Amniotic epithelial cell (primary cell): Measurements from ENCODE around the gene ACP4.

Experiments used
- DNase-seq: peaks from one replicate; pipeline ENCODE4 v3.0.0-alpha.2; 2010; ENCODE audit warnings: low read depth

The ACP4 gene

GRCh38 chr19:50822661-50823208, 32.5 kb downstream of the ACP4 start:
- DNase-seq = no peak

- DNase-seq = no peak
These were observed 33.3 kb downstream of the ACP4 start, which contains the start of gene KLK1 for GRCh38 chr19:50823389-50824042. Gene KLK1, minus strand, starts transcription at chr19:50823787. Its CDS starts 39 bp downstream, at chr19:50823748.

GRCh38 chr19:50826492-50827240, 36.5 kb downstream of the ACP4 start:
- DNase-seq = no peak

DNA sequence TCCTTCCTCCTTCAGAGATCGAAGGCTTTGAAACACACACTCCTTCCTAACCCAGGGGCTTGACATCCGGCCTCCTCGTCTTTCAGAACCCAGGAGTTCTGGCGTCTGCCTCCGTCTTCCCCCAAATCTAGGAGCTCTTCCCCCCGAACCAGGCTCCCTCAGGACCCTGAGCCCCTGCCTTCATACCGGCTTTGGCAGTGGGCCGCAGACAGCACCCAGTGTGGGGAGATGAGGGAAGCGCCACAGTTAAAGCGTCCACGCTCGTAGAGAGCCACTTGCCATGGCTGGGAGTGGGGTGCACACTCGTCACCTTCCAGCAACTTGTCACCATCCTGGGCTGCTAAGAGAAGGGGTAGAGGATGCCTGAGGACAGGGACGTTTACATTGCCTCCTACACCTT, 37.3 kb downstream of the ACP4 start:
- DNase-seq = no peak

DNA sequence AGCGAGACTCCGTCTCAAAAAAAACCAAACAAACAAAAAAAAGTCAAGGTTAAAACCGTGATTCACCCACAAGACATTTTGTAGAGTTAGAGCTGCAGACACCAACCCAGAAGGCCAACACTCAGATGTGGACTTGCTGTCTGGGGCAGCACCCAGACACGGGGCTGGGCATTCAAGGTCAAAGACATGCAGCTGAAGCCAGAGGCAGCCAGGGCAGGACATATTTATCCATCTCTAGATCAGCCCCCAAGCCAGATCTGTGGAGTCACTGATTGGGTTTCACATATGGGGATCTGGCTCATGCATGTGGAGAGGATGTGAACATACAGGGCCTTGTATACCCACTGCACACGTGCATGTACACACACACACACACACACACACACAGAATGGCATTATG, 39.6 kb downstream of the ACP4 start:
- DNase-seq = peak; percentile 5

- no peak for DNase-seq
These were observed 40.2 kb downstream of the ACP4 start for GRCh38 chr19:50830266-50831025.

- DNase-seq = no peak
These were observed 40.8 kb downstream of the ACP4 start for GRCh38 chr19:50831026-50831396.

DNA sequence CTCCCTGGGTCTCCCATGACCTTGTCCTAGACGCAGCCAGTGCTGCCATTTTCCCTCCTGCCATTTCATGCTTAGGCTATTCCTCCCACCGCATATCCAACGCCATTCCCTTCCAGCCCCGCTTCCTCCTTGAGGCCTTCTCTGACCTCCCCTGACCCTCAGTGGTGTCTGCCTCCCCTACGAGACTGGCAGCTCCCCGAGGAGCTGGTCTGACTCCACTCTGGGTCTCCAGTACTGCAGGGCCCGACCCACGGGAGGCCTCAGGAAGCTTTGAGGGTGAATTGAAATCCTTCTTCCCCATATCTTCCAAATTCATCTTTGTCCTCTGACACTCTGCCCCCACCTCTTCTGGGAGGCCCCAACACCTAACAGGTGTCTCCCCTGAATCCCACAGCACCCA, 42.5 kb downstream of the ACP4 start:
- no peak for DNase-seq

DNA sequence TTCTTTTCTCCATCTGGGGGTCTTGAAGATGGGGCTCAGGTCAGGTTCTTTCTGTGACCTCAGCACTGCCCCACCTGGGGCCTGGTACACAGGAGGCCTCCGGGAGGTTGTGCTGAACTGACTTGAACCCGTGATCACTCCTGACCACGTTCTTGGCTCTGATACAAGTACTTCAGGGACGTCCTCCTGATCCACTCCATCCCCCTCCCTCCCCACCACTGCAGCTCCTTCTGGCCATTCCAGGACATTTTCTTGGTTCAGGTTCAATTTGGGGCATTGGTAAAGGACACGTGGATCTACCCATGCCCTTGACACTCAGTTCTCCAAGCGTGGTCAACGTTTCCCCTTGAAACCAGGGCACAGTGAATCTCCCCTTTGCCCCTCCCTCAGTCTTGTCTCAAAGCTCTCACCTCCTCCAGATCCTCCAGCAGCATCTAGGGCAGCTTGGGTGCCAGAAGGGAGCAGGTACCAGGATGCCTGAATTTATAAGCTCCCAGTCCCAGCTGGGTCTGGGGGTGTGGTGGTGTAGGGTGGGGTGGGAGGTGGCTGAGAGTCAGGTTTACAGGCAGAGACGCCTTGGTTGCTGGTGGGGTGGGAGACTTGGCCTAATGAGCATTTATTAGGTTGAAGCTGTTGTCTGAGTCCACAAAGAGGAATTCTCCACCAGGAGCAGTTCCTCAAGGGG, 43.0 kb downstream of the ACP4 start, which contains the start of gene KLK15:
Gene KLK15 (minus strand): TSS at position 458 of the 685 bp plus-strand sequence. CDS start 2,082 bp downstream, outside the sequence.
- DNase-seq = no peak

DNA sequence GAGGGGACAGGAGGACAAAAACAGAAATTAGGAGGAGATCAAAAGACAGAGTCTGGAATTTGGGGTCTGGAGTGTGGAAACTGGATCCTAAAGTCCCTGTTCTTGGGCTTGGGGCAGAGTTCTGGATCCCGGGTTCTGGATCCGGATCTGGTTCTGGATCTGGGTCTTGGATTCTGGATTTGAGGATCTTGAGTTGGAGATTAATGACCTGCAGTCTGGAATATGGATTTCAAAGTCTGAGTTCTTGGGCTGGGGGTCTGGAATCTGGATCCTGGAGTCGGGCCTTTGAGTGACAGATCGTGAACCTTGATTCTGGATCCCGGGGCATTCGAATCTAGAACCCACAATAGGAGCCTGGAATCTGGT, 43.6 kb downstream of the ACP4 start:
- no peak for DNase-seq

DNA sequence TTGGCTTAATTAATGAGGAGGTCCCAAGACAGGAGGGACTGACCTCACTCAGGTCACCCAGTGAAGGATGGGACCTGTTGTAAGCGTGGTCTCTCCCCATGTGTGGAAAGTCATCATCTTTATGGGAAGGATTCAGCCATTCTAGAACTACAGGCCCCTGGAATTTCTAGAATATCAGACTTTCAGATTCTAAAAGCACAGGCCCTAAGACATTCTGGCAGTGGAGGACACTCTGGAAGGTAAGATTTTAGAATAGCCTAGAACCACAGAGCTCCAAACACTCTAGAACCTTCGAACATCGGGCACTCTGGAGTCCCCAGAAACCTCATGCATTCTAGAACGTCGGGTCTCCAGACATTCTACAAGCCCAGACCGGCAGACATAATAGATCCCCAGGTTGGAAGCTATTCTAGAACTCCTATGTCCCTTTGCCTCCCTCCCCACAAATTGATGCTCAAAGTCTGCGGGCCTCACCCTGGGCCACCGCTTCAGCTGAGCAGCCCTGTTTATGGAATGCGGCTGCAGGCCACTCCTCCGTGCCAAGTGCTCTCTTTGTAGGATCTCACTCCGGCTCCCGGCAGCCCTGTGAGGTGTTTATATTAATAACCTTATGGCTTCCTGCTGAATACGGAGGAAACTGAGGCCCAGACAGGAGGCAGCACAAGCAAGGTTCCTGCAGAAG, 45.0 kb downstream of the ACP4 start:
- peak; percentile 1 for DNase-seq

- peak; percentile 33 for DNase-seq
These were observed 45.7 kb downstream of the ACP4 start for GRCh38 chr19:50835785-50836542.

DNA sequence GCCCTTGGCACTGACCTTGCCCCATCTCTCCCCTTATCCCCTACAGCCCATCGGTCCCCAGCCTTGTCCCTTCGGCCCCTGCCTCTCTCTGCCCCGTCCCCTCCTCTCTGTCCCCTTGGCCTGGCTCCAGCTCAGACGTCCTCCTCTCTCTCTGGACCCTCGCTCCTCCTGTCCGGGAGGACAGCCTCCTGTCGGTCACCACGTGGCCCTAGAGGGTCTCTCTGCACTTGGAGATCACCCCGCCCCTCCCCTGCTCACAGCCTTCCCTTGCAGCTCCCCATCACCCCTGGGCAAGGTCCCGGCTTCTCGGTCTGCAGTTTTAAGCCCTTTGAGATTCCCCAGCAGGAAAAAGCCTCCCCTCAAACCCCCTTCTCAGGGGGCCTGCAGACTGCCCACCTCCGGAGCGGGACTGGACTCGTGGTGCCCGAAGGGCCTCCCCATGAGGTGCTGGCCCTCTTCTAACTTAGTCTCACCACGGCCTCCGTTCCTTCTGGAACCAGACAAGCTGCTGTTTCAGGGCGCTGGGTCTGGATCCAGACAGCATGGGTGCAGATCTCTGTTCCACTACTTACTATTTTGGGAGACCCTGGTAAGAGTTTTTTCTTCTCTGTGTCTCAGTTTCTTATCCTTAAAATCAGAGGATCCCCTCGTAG, 46.5 kb downstream of the ACP4 start:
- no peak for DNase-seq

DNA sequence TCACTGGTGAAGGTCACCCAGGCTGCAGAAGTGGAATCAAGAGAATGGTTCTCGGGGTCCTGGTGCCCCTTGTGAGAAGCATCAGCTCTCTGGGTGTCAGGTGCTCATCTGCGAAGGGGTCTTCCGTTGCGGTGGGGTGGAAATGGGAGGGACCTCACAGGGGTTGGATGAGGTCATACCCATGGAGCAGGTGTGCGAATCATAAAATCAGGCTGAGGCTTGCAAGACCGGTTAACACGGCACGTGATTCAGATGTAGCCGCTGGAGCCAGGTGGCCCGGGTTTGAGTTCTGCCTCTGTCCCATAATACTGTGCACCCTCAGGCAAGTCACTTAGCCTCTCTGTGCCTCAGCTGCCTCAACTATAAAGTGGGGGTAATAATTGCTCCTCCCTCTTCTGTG, 47.1 kb downstream of the ACP4 start:
- no peak for DNase-seq

- no peak for DNase-seq
These were observed 48.0 kb downstream of the ACP4 start for GRCh38 chr19:50838239-50838638.

DNA sequence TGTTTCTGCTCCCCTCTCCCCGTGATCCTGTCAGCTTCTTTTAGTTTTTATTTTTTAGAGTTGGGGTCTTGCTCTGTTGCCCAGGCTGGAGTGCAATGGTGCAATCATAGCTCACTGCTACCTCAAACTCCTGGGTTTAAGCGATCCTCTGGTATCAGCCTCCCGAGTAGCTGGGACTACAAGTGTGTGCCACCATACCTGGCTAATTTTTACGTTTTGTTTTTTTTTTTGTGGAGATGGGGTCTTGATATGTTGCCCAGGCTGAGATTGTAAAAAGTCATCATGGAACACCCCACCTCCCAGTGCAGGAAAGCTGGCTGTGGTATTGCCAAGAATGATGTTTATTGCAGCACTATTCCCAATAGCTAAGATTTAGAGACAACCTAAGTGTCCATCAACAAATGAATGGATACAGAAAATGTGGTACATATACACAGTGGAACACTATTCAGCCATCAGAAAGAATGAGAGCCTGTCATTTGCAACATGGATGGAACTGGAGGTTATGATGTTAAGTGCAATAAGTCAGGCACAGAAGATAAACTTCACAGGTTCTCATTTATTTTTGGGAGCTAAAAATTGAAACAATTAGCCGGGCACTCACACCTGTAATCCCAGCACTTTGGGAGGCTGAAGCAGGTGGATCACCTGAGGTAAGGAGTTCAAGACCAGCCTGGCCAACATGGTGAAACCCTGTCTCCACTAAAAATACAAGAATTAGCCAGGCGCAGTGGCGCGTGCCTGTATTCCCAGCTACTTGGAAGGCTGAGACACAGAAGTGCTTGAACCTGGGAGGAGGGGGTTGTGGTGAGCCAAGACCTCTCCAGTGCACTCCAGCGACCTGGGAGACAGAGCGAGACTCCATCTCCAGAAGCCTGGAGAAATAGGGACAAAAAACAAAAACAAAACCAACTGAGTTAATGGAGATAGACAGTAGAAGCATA, 49.8 kb downstream of the ACP4 start:
- DNase-seq = no peak

- DNase-seq = no peak
These were observed 51.9 kb downstream of the ACP4 start for GRCh38 chr19:50842130-50842529.

DNA sequence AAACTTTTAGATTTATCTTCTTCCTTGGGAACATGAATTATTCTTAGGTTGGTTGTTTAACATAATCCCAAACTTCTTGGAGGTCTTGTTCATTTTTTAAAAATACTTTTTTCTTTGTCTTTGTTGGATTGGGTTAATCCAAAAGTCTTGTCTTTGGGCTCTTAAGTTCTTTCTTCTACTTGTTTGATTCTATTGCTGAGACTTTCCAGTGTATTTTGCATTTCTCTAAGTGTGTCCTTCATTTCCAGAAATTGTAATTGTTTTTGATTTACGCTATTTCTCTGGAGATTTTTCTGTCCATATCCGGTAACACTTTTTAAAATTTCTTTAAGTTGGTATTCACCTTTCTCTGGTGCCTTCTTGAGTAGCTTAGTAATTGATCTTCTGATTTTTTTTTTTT, 53.0 kb downstream of the ACP4 start:
- DNase-seq = no peak

GRCh38 chr19:50843701-50844221, 53.5 kb downstream of the ACP4 start:
- DNase-seq = no peak
